T-cell (primary cell): ENCODE data around the gene LAMTOR2. TPM values are rescaled to one million over a fixed set of nuclear protein-coding genes. Genes with fewer than 3 reads are reported as not detected.

Experiments
- ATAC-seq, 4 experiments: fragments of 200-7000 bp in 3 of 4; fragments of 150-1000 bp in 1 of 4; cut with Tn5 transposase; replicated peaks in 1 of 4; 1 replicate in 3 of 4; 2 replicates in 1 of 4; pipeline ENCODE4 v1.10.0; 2021; ENCODE audit warnings: moderate library complexity in 3 of 4, mild to moderate bottlenecking in 2 of 4, moderate number of reproducible peaks in 1 of 4
- CTCF ChIA-PET, 2 donors: fragments of 300-600 bp; sonication (Branson Sonifier 250); formaldehyde crosslinking; loops; one replicate each; lab custom pipeline; 2022; ENCODE audit warnings: antibody characterized with exemption in 2 of 2; lab: Charles Lee
- POLR2A ChIA-PET, 2 donors: fragments of 300-600 bp; sonication (Branson Sonifier 250); formaldehyde crosslinking; loops; one replicate each; lab custom pipeline; 2022; ENCODE audit warnings: antibody characterized with exemption in 2 of 2; lab: Charles Lee
- DNase-seq, 35 experiments: peaks; one replicate each; pipeline versions ENCODE4 v3.0.0 to v3.0.0-alpha.2; 2013 to 2023
- H3K27ac ChIP-seq: one replicate; pipeline ENCODE4 v1.5.1; 2013; ENCODE audit warnings: low read length
- H3K27me3 ChIP-seq, 2 experiments: replicated peaks in 1 of 2; 1 replicate in 1 of 2; 2 replicates in 1 of 2; pipeline versions ENCODE4 v1.6.1 to v1.7.0; 2013; ENCODE audit warnings: low read length in 1 of 2, mixed read lengths in 1 of 2; ENCODE audit not compliant: control insufficient read depth in 2 of 2, insufficient read depth in 2 of 2; ENCODE audit errors: extremely low read depth in 1 of 2
- H3K36me3 ChIP-seq, 2 donors: 1 replicate in 1 of 2; 2 replicates in 1 of 2; pipeline versions ENCODE4 v1.6.1 to v1.7.0; 2013; ENCODE audit warnings: low read length in 1 of 2; ENCODE audit not compliant: control insufficient read depth in 2 of 2, insufficient read depth in 1 of 2; ENCODE audit errors: extremely low read depth in 1 of 2
- H3K4me1 ChIP-seq, 2 experiments: 1 replicate in 1 of 2; 2 replicates in 1 of 2; pipeline versions ENCODE4 v1.6.1 to v1.7.0; 2013; ENCODE audit warnings: low read length in 2 of 2, mixed read lengths in 1 of 2; ENCODE audit not compliant: insufficient read depth in 2 of 2, control insufficient read depth in 1 of 2; ENCODE audit errors: extremely low read depth in 1 of 2
- H3K4me3 ChIP-seq, 2 donors: 1 replicate in 1 of 2; 2 replicates in 1 of 2; pipeline versions ENCODE4 v1.5.1 to v1.7.0; 2013; ENCODE audit warnings: mild to moderate bottlenecking in 2 of 2, low read length in 1 of 2, moderate library complexity in 1 of 2; ENCODE audit not compliant: control insufficient read depth in 1 of 2; ENCODE audit errors: extremely low read depth in 1 of 2
- H3K9me3 ChIP-seq: 2 replicates; pipeline ENCODE4 v1.7.0; 2013
- H3K27ac Mint-ChIP-seq, 2 donors: one replicate each; pipeline ENCODE4 v1.8.0; 2020 to 2021; ENCODE audit warnings: mild to moderate bottlenecking in 2 of 2, mixed read lengths in 2 of 2
- H3K27me3 Mint-ChIP-seq, 2 donors: one replicate each; pipeline ENCODE4 v1.8.0; 2021 to 2022; ENCODE audit warnings: mixed read lengths in 2 of 2
- H3K36me3 Mint-ChIP-seq: one replicate; pipeline ENCODE4 v1.8.0; 2021; ENCODE audit warnings: mixed read lengths
- H3K4me1 Mint-ChIP-seq, 3 donors: one replicate each; pipeline ENCODE4 v1.8.0; 2020 to 2022; ENCODE audit warnings: mixed read lengths in 3 of 3, mild to moderate bottlenecking in 1 of 3
- H3K4me3 Mint-ChIP-seq, 3 donors: one replicate each; pipeline ENCODE4 v1.8.0; 2020 to 2022; ENCODE audit warnings: mild to moderate bottlenecking in 3 of 3, mixed read lengths in 3 of 3, moderate library complexity in 3 of 3
- H3K9me3 Mint-ChIP-seq, 3 donors: one replicate each; pipeline ENCODE4 v1.8.0; 2020 to 2022; ENCODE audit warnings: mixed read lengths in 3 of 3
- WGBS: methylation state at CpG from one replicate; pipeline ENCODE4 v1.1.5; 2013; ENCODE audit warnings: missing lambda C conversion rate; ENCODE audit not compliant: insufficient coverage; 5-methylcytosine and 5-hydroxymethylcytosine counted together
- total RNA-seq, 35 experiments: library from RNA in 6 of 35; stranded (reverse) in 6 of 35; fragments of 120-200 nt in 1 of 35; gene quantifications; one replicate each; pipeline versions ENCODE4 v1.2.1 to v1.2.4 and lab custom pipeline; 2013 to 2026

The LAMTOR2 gene
- total RNA-seq, 5 donors from 2014 or later (not counting 1 experiment from before 2014, with no cell fraction given), result 21.5 to 37.8 (median 35.2) TPM

DNA sequence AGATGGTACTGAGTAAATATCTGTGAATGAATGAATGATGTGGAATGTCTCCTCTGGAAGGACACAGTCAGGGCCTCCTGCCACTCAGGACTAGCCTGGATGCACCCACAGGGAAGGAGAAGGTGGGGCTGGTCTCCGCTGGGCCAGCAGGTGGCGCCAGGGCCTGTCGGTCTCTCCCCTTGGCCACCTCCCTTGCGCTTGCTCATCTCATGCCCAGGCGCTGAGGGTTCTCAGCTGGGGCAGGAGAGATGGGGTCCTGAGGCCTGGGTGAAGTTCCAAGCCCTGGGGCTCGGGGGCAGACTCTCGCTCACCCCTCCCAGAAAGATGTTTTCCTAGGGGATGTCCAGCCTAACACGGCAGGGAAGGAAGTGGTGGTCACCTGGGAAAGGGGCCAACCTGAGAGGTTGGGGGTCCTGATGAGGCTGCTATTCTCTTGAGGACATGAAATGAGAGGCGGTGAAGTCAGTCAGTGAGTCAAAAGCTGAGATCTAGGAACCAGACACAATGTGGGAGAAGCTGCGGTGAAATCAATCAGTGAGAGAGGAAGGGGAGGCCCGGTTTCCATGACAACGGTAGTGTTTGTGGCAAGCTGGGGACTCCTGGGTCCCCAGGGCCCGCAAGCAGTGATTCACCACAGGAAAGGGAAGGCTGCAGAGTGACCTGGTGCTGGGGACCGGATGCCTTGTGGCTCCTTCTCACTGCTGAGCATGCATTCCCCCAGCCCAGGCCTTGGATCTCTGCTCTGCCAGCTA is 42.2 kb downstream of the LAMTOR2 start:
- 2% methylated on average over 11 of the region's 14 CpGs for WGBS
- ATAC-seq (peak; percentile 81 to 85 (median 82)), DNase-seq (peak; percentile 67 to 96 (median 83))
- peaks cover 0 to 2% of the 10 kb centered on the region in 2 experiments for H3K27me3 ChIP-seq
- Mint-ChIP-seq H3K4me3 (peak overlapping the region; percentile 48 to 64 (median 53)), H3K36me3 (no peaks in the 10 kb centered on the region), H3K27me3 (peaks cover 0 to 4% of the 10 kb centered on the region in 2 donors), H3K27ac (peak overlapping the region; percentile 81 to 93), H3K9me3 (no peaks in the 10 kb centered on the region), H3K4me1 (peaks cover 37 to 52% (median 41%) of the 10 kb centered on the region in 3 donors)
- peak overlapping the region; percentile 95 for H3K27ac ChIP-seq
- POLR2A ChIA-PET, result interaction anchor here (0.6 to 3.0 kb wide), 9 partner anchors 10 to 136 kb away, joined by 4 to 25 read pairs (median 6); partner anchors contain the start of genes LMNA (in 1 of the 2) and SLC25A44 (in 1 of the 2)
- H3K4me1 ChIP-seq, result peaks cover 12 to 28% of the 10 kb centered on the region in 2 experiments
- CTCF ChIA-PET, result interaction anchor here (0.8 to 6.6 kb wide), 13 partner anchors 8 to 128 kb away, joined by 3 to 115 read pairs (median 5); partner anchors contain the start of genes LMNA (in 1 of the 2) and PMF1 (in 1 of the 2)
- no peaks in the 10 kb centered on the region for H3K9me3 ChIP-seq
- H3K4me3 ChIP-seq, result peak overlapping the region; percentile 17 to 35
- no peaks in the 10 kb centered on the region for H3K36me3 ChIP-seq

- ATAC-seq, result peak in 1 of 4 experiments; percentile 0
These were observed 43.1 kb downstream of the LAMTOR2 start for GRCh38 chr1:156097499-156098178.

DNA sequence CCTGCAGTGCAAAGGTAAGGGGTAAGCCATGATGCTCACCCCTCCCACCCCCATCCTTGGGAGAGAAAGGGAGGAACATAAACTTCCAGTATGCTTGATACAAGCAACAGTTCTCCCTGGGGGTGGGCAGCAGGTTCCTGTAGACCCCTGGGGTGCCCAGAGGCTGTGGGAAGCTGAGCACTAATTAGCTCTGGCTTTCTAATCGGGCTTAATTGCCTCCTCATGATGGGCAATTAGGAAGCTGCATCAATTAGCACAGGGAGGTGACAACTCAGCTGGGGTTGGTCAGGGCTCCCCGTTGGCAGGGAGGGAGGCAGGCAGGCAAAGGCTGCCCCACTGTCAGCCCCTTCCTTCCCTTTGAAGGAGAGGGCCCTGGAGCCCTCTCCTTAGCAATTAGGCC is 44.2 kb downstream of the LAMTOR2 start:
- peak overlapping the region; percentile 21 for H3K27ac ChIP-seq
- WGBS, result 86% methylated on average over 1 of the region's 2 CpGs
- no peak for ATAC-seq
- Mint-ChIP-seq H3K27me3 (peaks cover 0 to 2% of the 10 kb centered on the region in 2 donors), H3K4me3 (no peak overlapping the region), H3K4me1 (peaks cover 47 to 60% (median 51%) of the 10 kb centered on the region in 3 donors), H3K36me3 (no peaks in the 10 kb centered on the region), H3K9me3 (no peaks in the 10 kb centered on the region), H3K27ac (peak overlapping the region; percentile 29 to 68)
- no peak for DNase-seq
- ChIA-PET POLR2A (interaction anchor here (0.6 to 1.5 kb wide), 4 partner anchors 28 to 167 kb away, joined by 3 to 5 read pairs (median 3); no protein-coding TSS in a partner anchor), CTCF (interaction anchor here (0.8 to 1.7 kb wide), 5 partner anchors 19 to 32 kb away, joined by 3 to 7 read pairs (median 5); no protein-coding TSS in a partner anchor)
- no peaks in the 10 kb centered on the region for H3K27me3 ChIP-seq
- H3K36me3 ChIP-seq, result no peaks in the 10 kb centered on the region
- H3K4me1 ChIP-seq, result peaks cover 14 to 38% of the 10 kb centered on the region in 2 experiments
- H3K4me3 ChIP-seq, result no peak overlapping the region
- H3K9me3 ChIP-seq, result no peaks in the 10 kb centered on the region

More at GRCh38 chr1:156097499-156098178, 43.1 kb downstream of the LAMTOR2 start:
- peaks cover 12 to 28% of the 10 kb centered on the region in 2 experiments for H3K4me1 ChIP-seq
- H3K27ac ChIP-seq, result peak overlapping the region; percentile 95
- peaks cover 37 to 52% (median 41%) of the 10 kb centered on the region in 3 donors for H3K4me1 Mint-ChIP-seq
- H3K27ac Mint-ChIP-seq, result peak overlapping the region; percentile 81 to 93
- H3K27me3 Mint-ChIP-seq, result peaks cover 0 to 4% of the 10 kb centered on the region in 2 donors
- H3K36me3 ChIP-seq, result no peaks in the 10 kb centered on the region
- WGBS, result 83% methylated on average over 4 of the region's 9 CpGs
- H3K27me3 ChIP-seq, result no peaks in the 10 kb centered on the region
- no peaks in the 10 kb centered on the region for H3K9me3 Mint-ChIP-seq
- no peaks in the 10 kb centered on the region for H3K36me3 Mint-ChIP-seq
- peak overlapping the region in 1 of 3 donors; percentile 48 for H3K4me3 Mint-ChIP-seq
- POLR2A ChIA-PET, result interaction anchor here (0.9 to 3.0 kb wide), 8 partner anchors 9 to 96 kb away, joined by 4 to 25 read pairs (median 7); partner anchors contain the start of genes LMNA (in 1 of the 2) and SLC25A44 (in 1 of the 2)
- H3K9me3 ChIP-seq, result no peaks in the 10 kb centered on the region
- CTCF ChIA-PET, result interaction anchor here (0.6 to 6.6 kb wide), 11 partner anchors 7 to 120 kb away, joined by 3 to 115 read pairs (median 5); partner anchors contain the start of genes LMNA (in 1 of the 2) and PMF1 (in 1 of the 2)
- DNase-seq, result peak in 1 of 35 experiments; percentile 52
- H3K4me3 ChIP-seq, result no peak overlapping the region

DNA sequence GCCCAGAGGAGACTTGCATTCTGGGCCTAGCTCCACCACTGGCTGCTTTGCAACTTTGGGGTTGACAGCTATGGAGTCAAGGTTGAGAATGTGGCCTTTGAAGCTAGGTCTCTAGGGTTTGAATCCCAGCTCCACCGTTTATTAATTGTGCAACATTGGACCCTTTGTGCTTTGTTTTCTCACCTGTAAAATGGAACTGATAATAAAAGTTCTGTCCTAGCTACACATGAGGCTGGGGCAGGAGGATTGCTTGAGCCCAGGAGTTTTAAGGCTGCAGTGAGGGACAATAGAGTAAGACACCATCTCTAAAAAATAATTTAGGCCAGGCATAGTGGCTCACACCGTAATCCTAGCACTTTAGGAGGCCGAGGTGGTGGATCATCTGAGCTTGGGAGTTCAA is 44.7 kb downstream of the LAMTOR2 start:
- peak overlapping the region; percentile 21 for H3K27ac ChIP-seq
- Mint-ChIP-seq H3K27ac (peak overlapping the region in 1 of 2 donors; percentile 14), H3K9me3 (no peaks in the 10 kb centered on the region), H3K36me3 (no peaks in the 10 kb centered on the region), H3K4me1 (peaks cover 47 to 64% (median 56%) of the 10 kb centered on the region in 3 donors), H3K4me3 (no peak overlapping the region), H3K27me3 (no peaks in the 10 kb centered on the region)
- POLR2A ChIA-PET, result interaction anchor here (0.6 to 1.5 kb wide), 5 partner anchors 16 to 167 kb away, joined by 3 to 5 read pairs (median 3); no protein-coding TSS in a partner anchor
- H3K4me3 ChIP-seq, result no peak overlapping the region
- no peak for ATAC-seq
- no peak for DNase-seq
- peaks cover 17 to 43% of the 10 kb centered on the region in 2 experiments for H3K4me1 ChIP-seq
- H3K36me3 ChIP-seq, result no peaks in the 10 kb centered on the region
- WGBS, result 85% methylated on average over 3 of the region's 3 CpGs
- CTCF ChIA-PET, result interaction anchor here (0.7 to 1.7 kb wide), 6 partner anchors 18 to 216 kb away, joined by 3 to 7 read pairs (median 4); no protein-coding TSS in a partner anchor
- no peaks in the 10 kb centered on the region for H3K27me3 ChIP-seq
- no peaks in the 10 kb centered on the region for H3K9me3 ChIP-seq

DNA sequence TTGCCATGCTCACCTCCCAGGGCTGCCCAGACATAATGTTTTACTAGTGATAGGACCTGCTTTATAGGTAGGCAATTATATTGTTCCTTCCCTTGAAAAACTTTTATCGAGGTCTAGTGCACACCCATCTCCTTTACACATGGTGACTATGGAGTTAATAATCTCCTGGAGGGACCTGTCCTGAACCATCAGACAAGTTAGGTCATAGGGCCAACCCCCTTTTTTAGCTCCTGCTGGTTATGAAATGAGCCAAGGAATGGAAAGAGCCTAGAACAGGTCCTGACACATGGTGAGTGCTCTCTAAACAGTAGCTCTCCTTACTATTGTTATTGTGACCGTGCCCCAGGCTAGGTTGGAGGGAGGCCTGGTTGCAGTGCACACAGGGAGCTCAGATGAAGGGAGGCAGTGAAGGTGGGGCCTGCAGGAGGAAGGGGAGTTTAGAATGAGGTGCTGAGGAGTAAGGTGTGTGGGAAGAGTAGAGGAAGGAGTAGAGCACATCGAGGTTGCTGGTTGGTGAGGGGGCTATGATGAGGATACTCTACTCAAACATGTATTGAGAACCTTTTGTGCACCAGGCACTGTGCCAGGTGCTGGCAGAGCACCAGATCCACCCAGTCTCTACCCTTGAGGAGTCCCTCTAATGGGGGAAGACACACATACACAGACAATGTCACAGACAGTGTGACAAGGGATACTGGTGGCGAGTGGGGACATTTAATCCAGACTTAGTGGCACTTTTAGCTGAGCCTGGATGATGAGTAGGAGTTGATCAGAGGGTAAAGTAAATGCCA is 45.8 kb downstream of the LAMTOR2 start:
- Histone ChIP-seq H3K4me3 (no peak overlapping the region), H3K36me3 (no peaks in the 10 kb centered on the region), H3K9me3 (no peaks in the 10 kb centered on the region), H3K4me1 (peaks cover 22 to 53% of the 10 kb centered on the region in 2 experiments), H3K27me3 (no peaks in the 10 kb centered on the region), H3K27ac (no peak overlapping the region)
- Mint-ChIP-seq H3K9me3 (no peaks in the 10 kb centered on the region), H3K4me1 (peaks cover 56 to 73% (median 67%) of the 10 kb centered on the region in 3 donors), H3K36me3 (no peaks in the 10 kb centered on the region), H3K27ac (peak overlapping the region in 1 of 2 donors; percentile 50), H3K4me3 (no peak overlapping the region), H3K27me3 (no peaks in the 10 kb centered on the region)
- CTCF ChIA-PET, result interaction anchor here (0.8 to 1.5 kb wide), 3 partner anchors 22 to 28 kb away, joined by 3 to 6 read pairs (median 3); no protein-coding TSS in a partner anchor
- POLR2A ChIA-PET, result interaction anchor here (0.5 to 1.5 kb wide), 4 partner anchors 11 to 42 kb away, joined by 3 to 5 read pairs (median 3); no protein-coding TSS in a partner anchor
- DNase-seq (no peak), ATAC-seq (no peak)
- WGBS, result no CpG with 5 or more reads among the region's 4 CpGs
